CD4-positive, alpha-beta T cell treated with Interferon gamma for 1 hour (primary cell): ENCODE measurements around the gene LRRC61.
A peak's percentile ranks its signal among the peaks of the same experiment; 100 is the strongest.
"Not testable (repeated sequence)": the region's sequence is repeated elsewhere in the genome, so short reads cannot be mapped to it uniquely, and the experiment has no call there.

ENCODE experiments used
- DNase-seq: peaks from one replicate; pipeline ENCODE4 v3.0.0-alpha.2; 2020

Gene LRRC61

GRCh38 chr7:150308575-150308974 lies 14.6 kb upstream of the LRRC61 start:
- DNase-seq, result no peak

DNA sequence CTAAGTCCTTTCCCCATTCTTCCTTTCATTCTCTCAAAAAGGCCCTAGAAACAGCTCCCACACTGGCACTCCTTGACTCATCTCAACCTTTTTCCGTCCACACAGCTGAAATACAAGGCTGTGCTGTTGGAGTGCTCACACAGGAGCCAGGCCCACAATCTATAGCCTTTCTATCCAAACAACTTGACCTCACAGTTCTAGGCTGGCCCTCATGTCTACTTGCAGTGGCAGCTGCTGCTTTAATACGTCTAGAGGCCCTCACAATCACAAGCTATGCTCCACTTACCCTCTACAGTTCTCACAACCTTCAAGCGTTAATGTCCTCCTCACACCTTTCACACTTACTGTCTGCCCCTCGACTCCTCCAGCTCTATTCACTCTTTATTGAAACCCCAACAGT lies 12.0 kb upstream of the LRRC61 start:
- DNase-seq, result no peak

DNA sequence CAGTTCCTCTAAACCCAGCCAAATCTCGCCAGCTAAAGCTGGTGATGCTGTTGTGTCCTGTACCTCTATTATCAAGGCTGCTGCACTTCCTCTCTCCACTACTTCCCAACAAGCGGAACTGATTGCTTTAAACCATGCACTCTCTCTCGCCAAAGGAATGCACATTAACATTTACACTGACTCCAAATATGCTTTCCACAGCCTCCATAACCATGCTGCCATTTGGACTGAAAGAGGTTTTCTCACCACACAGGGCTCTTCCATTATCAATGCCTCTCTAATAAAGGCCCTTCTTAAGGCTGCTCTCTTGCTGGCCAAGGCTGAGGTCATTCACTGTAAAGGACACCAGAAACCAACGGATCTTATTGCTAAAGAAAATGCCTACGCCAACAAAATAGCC lies 11.4 kb upstream of the LRRC61 start:
- no peak for DNase-seq

GRCh38 chr7:150312649-150313366 lies 10.3 kb upstream of the LRRC61 start:
- DNase-seq, result not testable (repeated sequence)

DNA sequence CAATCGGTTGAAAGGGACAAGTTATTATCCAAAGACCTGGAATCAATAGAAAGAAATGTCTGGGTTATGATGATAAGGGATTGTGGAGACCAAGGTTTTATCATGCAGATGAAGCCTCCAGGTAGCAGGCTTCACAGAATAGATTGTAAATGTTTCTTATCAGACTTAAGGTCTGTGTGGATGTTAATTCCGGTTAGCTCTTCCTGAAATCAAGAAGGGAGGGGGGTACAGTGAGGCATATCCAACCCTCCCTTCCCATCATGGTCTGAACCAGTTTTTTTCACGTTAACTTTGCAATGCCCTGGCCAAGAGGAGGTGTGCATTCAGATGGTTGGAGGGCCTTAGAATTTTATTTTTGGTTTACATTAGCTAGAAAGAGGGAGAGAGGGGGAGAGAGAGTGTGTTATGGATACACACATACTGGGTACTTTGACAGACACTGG lies 9.8 kb upstream of the LRRC61 start:
- DNase-seq, result no peak

- no peak for DNase-seq
Observed at GRCh38 chr7:150313870-150314269, 9.3 kb upstream of the LRRC61 start.

- no peak for DNase-seq
Observed at GRCh38 chr7:150314639-150315239, 8.4 kb upstream of the LRRC61 start.

DNA sequence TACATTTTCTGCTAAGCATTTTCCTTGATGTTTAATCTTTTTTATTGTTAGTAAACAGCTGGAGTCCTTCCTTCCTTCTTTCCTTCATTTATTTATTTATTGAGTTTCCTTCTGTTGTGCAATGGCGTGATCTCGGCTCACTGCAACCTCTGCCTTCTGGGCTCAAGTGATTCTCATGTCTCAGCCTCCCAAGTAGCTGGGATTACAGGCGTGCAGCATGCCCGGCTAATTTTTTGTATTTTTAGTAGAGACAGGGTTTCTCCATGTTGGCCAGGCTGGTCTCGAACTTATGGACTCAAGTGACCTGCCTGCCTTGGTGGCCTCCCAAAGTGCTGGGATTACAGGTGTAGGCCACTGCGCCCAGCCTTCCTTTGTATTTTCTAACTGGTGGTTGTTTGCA lies 6.2 kb upstream of the LRRC61 start:
- not testable (repeated sequence) for DNase-seq

GRCh38 chr7:150317748-150318444 lies 5.3 kb upstream of the LRRC61 start:
- no peak for DNase-seq

GRCh38 chr7:150321788-150322113 lies 1.4 kb upstream of the LRRC61 start:
- no peak for DNase-seq

GRCh38 chr7:150322114-150322832 lies 882 bp upstream of the LRRC61 start:
- DNase-seq, result peak; percentile 56

GRCh38 chr7:150323682-150324372 lies 672 bp downstream of the LRRC61 start:
- DNase-seq, result no peak

- DNase-seq, result no peak
Observed at GRCh38 chr7:150324373-150324961, 1.3 kb downstream of the LRRC61 start.

DNA sequence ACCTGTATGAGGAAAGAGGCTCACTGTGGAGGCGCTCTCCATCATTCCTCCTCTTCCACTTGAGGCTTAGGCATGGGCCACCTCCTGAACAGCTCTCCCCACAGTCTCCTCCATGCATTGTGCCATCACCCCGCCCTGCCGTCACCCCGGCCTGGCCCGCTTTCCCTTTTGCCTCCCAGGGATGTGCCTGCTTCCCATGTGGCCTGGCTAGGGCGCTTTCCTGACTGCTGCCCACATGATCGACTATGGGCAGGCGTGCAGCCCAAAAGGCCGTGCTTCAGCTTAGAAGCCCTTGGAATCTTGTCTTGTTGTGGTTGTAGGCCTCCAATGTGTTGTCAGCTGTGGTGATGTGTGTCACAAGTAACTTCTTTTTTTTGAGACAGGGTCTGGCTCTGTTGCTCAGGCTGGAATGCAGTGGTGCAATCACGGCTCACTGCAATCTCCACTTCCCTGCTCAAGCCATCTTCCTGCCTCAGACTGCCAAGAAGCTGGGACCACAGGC lies 2.0 kb downstream of the LRRC61 start:
- DNase-seq, result peak; percentile 29

DNA sequence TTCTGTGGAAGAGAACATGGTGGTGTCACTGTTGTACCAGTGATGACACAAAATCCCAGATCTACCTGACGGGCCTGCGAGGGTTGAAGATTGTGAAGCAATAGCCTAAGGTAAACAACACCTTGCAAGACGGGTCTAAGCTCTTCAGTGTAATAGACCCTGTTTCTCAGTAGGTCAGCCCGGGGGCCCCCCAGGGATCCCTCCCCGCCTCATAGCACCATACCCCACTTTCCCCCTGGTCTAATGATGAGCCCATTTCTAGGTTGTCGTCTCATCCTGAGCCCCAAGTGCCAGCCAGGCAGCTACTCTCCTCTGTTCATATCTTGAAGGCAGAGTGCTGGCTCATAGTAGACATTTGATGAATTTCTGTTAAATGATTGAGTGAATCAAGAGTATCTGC lies 2.7 kb downstream of the LRRC61 start:
- no peak for DNase-seq

GRCh38 chr7:150326657-150327268 lies 3.6 kb downstream of the LRRC61 start:
- DNase-seq, result no peak

DNA sequence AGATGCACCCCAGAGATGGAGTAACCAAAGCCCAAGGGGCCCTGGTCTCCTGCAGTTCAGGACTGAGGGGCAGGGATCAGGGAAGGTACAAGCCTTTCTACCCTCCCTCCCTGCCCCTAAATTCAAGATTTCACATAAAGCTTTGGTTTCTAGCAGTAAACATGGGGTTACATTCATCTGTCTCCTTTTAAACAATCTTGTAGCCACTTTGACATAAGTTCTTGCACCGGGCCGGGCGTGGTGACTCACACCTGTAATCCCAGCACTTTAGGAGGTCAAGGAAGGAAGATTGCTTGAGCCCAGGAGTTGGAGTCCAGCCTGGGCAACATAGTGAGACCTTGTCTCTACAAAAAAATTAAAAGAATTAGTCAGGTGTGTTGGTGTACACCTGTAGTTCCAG lies 4.2 kb downstream of the LRRC61 start:
- DNase-seq, result no peak

DNA sequence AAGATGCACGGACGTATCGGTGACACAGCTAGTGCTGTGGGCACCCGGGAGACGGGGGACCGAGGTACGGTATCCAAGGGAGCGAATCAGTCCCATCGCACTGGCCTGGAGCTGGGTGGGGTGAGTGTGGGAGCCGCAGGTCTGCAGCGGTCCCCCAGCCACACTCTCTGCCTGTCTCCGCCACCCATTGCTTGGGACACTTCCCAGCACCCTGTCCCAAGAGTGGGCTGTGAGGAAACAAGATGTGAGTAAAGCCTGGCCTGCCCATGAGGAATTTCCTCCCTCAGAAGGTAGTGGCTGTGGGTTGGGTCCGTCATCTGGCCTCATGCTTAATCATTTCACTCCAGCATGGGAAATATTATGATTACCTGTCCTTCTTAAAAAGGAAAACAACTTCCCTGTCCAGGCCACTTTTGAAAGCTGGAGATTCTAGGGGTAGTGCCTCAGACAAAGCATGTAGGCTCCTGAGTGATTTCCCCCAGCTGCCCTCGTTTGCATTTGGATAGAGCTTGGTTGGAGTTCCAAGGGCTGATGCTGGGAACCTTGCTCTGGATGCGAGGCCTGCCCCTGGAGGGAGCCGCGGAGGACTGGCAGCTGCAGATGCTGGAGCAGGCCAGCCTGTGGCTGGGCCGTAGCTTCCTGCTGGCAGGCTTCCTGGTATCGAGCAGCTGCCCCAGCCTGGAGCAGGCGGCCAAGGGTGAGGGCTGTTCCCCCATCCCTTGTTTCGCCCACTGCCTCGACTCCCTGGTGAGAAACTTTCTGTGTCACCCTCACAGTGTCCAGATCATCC lies 6.4 kb downstream of the LRRC61 start:
- DNase-seq, result no peak

DNA sequence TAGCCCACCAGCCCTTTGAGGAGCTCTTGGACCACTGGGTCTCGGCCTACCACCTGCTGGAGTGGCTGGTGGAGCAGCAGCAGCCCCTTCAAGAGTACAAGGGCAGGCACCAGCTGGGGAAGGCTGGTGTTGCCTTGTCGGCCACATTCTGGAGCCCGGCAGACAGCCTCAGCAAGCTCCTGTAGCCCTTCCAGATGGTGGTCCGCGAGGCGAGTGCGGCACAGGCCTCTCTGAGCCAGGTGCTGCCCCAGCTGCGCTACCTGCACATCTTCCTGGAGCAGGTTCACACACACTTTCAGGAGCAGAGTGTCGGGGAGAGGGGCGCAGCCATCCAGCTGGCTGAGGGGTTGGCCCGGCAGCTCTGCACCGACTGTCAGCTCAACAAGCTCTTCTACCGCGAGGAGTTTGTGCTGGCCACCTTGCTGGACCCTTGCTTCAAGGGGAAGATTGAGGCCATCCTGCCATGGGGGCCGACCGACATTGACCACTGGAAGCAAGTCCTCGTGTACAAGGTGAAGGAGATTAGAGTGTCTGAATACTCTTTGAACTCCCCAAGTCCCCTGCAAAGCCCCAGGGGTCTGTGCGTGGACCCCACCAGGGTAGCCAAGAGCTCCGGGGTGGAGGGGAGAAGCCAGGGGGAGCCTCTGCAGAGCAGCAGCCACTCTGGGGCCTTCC lies 7.2 kb downstream of the LRRC61 start:
- no peak for DNase-seq

DNA sequence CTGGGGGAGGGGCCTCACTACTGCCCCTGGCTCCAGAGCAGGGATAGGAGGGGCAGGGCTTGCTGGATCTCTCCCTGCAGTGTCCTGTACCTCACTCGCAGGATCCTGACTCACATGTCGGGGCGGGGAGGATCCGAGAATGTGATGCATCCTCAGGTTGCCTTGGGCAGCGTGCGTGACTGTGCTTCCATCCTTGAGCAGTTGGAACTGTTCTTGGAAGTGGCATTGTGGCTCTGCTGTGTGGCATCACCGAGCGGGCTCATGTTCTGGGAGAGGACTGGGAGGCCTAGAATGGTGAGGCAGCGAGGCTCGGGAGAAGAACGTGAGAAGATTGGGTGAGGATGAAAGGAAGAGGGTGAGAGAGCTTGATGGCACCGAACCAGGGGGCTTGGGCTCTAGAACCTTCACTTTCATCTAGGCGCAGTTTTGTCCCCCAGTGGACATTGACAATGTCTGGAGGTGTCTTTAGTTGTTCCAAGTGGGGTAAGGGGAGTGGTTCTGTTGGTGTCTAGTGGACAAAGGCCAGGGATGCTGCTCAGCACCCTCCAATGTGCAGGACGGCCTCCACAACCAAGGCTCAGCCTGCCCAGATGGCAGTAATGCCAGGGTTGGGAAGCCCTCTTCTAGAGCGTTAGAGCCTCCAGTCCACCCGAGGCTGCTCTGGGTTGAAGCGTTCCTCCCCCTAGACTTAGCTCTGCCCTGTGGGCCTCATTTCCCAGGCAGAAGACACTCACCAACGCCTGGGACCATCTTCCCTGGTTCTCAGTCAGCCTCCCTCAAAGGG lies 9.9 kb downstream of the LRRC61 start:
- DNase-seq, result no peak
